ENCODE data around the gene TMOD1. TPM values are rescaled to one million over a fixed set of nuclear protein-coding genes. Genes with fewer than 3 reads are reported as not detected.

Gene TMOD1
- total RNA-seq, 5 donors from 2014 or later (not counting 1 experiment from before 2014, with no cell fraction given): 0.70 to 1.9 (median 1.3) TPM

DNA sequence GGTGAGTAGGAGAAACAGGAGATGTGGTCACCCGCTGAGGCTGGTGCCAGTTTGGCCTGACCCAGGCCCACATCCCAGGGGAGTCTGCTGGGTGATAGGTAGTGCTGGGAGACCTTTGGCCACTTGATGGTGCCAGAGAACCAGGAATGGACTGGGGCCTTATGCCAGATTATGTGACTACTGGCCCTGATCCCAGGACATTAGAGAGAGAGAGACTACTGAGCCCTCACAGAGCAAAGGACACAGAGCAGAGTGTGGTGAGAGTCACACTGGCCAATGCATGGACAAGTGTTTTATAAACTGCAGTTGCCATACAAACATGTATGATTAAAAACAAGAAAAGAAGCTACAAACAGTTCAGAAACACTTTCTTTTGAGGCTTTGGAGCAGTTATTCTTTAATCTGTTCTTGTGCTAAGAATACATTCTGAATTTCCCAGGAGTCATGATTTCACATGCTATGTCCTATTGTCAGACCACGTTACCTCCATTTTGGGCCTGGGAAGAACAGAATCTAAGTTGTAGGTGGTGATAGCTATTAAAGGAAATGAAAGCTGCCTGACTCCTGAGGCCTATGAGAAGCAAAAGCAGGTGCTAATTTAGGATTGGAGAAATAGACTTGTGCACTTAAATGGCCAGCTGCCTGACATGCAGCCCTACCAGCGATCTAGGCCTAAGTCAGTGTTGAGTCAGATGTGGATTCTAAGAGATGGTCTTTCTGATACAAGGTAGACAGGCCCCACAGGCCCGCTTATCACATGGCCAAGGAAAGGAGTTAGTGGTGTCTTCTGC is 32.6 kb upstream of the TMOD1 start:
- H3K36me3 ChIP-seq (ENCODE audit: control insufficient read depth in 2 of 2, extremely low read depth in 1 of 2, insufficient read depth in 1 of 2, low read length in 1 of 2): peaks cover 0 to 23% of the 10 kb centered on the region in 2 donors
- no peaks in the 10 kb centered on the region for H3K4me1 ChIP-seq (ENCODE audit: control insufficient read depth in 1 of 2, extremely low read depth in 1 of 2, insufficient read depth in 2 of 2, low read length in 2 of 2)
- Mint-ChIP-seq H3K4me1 (no peaks in the 10 kb centered on the region), H3K36me3 (peaks cover 65% of the 10 kb centered on the region), H3K4me3 (no peak overlapping the region), H3K27me3 (no peaks in the 10 kb centered on the region), H3K9me3 (no peaks in the 10 kb centered on the region), H3K27ac (no peak overlapping the region)
- ChIA-PET POLR2A (no interaction called here), CTCF (interaction anchor here (0.6 to 2.9 kb wide), 9 partner anchors 89 to 222 kb away, joined by 3 to 23 read pairs (median 4); no protein-coding TSS in a partner anchor)
- peak in 2 of 4 experiments; percentile 34 to 43 for ATAC-seq (replicated peaks in 1 of 4)
- no peak overlapping the region for H3K4me3 ChIP-seq (ENCODE audit: control insufficient read depth in 1 of 2, extremely low read depth in 1 of 2, low read length in 1 of 2)
- peak in 25 of 35 experiments; percentile 1 to 52 (median 14) for DNase-seq
- H3K27me3 ChIP-seq (replicated peaks in 1 of 2; ENCODE audit: control insufficient read depth in 2 of 2, extremely low read depth in 1 of 2, insufficient read depth in 2 of 2, low read length in 1 of 2): no peaks in the 10 kb centered on the region
- no peaks in the 10 kb centered on the region for H3K9me3 ChIP-seq
- H3K27ac ChIP-seq (ENCODE audit: low read length): no peak overlapping the region
- 97% methylated on average over 4 of the region's 4 CpGs for WGBS (ENCODE audit: insufficient coverage)

DNA sequence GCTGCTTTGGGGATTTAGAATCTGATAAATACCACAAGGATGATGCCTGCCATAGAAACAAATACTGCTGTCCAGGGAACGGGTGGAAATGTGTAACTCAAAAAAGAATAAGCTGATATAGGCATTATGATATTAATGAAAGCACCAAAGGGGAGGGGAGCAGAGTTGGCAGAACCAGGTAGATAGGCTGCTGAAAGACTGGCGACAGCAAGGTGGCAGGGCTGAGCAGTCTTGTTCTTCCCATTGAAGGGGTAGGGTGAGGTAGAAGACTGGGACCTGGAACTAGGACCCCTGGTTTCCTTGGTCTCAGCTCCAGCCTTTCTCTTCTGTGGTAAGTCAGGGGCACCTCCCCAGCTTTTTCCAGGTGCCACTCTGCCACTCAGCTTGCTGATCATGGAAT is 31.4 kb upstream of the TMOD1 start:
- Mint-ChIP-seq H3K36me3 (peaks cover 70% of the 10 kb centered on the region), H3K9me3 (no peaks in the 10 kb centered on the region), H3K4me3 (no peak overlapping the region), H3K27me3 (no peaks in the 10 kb centered on the region), H3K4me1 (no peaks in the 10 kb centered on the region), H3K27ac (no peak overlapping the region)
- ATAC-seq (replicated peaks in 1 of 4): no peak
- Histone ChIP-seq H3K4me1 (ENCODE audit: control insufficient read depth in 1 of 2, extremely low read depth in 1 of 2, insufficient read depth in 2 of 2, low read length in 2 of 2) (no peaks in the 10 kb centered on the region), H3K4me3 (ENCODE audit: control insufficient read depth in 1 of 2, extremely low read depth in 1 of 2, low read length in 1 of 2) (no peak overlapping the region), H3K27me3 (replicated peaks in 1 of 2; ENCODE audit: control insufficient read depth in 2 of 2, extremely low read depth in 1 of 2, insufficient read depth in 2 of 2, low read length in 1 of 2) (no peaks in the 10 kb centered on the region), H3K36me3 (ENCODE audit: control insufficient read depth in 2 of 2, extremely low read depth in 1 of 2, insufficient read depth in 1 of 2, low read length in 1 of 2) (peaks cover 8 to 30% of the 10 kb centered on the region in 2 donors), H3K27ac (ENCODE audit: low read length) (no peak overlapping the region), H3K9me3 (no peaks in the 10 kb centered on the region)
- ChIA-PET POLR2A (no interaction called here), CTCF (no interaction called here)
- WGBS (ENCODE audit: insufficient coverage): 86% methylated on average over 2 of the region's 2 CpGs
- DNase-seq: no peak

DNA sequence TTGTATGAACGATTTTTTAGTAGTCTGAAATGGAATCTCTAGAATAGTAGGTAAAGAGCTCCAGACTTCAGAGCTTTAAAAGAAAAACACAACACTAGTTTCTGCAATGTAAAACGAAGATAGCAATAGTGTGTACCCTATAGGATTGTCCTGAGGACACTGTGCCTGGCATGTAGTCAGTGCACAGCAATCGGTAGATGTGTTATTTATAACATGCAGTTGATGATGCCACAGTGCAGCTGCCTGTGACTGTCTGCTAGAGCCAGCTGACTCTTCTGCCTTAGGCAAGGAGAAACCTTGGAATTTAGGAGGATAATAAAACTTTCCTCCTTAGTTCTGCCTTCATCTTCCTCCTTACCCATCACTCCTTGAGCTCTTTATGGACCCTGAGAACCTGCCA is 27.7 kb upstream of the TMOD1 start:
- no peak overlapping the region for H3K27ac Mint-ChIP-seq
- DNase-seq (no peak), ATAC-seq (replicated peaks in 1 of 4) (no peak)
- no peak overlapping the region for H3K4me3 Mint-ChIP-seq
- H3K36me3 ChIP-seq (ENCODE audit: control insufficient read depth in 2 of 2, extremely low read depth in 1 of 2, insufficient read depth in 1 of 2, low read length in 1 of 2): peaks cover 8 to 26% of the 10 kb centered on the region in 2 donors
- no peaks in the 10 kb centered on the region for H3K4me1 Mint-ChIP-seq
- ChIA-PET POLR2A (interaction anchor here in 1 of 2 donors (0.6 kb wide), 1 partner anchor 50 kb away, joined by 3 read pairs; no protein-coding TSS in a partner anchor), CTCF (interaction anchor here in 1 of 2 donors (0.6 kb wide), 1 partner anchor 140 kb away, joined by 3 read pairs; no protein-coding TSS in a partner anchor)
- no peaks in the 10 kb centered on the region for H3K9me3 Mint-ChIP-seq
- no peaks in the 10 kb centered on the region for H3K4me1 ChIP-seq (ENCODE audit: control insufficient read depth in 1 of 2, extremely low read depth in 1 of 2, insufficient read depth in 2 of 2, low read length in 2 of 2)
- H3K27me3 ChIP-seq (replicated peaks in 1 of 2; ENCODE audit: control insufficient read depth in 2 of 2, extremely low read depth in 1 of 2, insufficient read depth in 2 of 2, low read length in 1 of 2): no peaks in the 10 kb centered on the region
- no peaks in the 10 kb centered on the region for H3K9me3 ChIP-seq
- peaks cover 60% of the 10 kb centered on the region for H3K36me3 Mint-ChIP-seq
- no peak overlapping the region for H3K27ac ChIP-seq (ENCODE audit: low read length)
- no peaks in the 10 kb centered on the region for H3K27me3 Mint-ChIP-seq
- 100% methylated on average over 1 of the region's 3 CpGs for WGBS (ENCODE audit: insufficient coverage)
- H3K4me3 ChIP-seq (ENCODE audit: control insufficient read depth in 1 of 2, extremely low read depth in 1 of 2, low read length in 1 of 2): no peak overlapping the region

DNA sequence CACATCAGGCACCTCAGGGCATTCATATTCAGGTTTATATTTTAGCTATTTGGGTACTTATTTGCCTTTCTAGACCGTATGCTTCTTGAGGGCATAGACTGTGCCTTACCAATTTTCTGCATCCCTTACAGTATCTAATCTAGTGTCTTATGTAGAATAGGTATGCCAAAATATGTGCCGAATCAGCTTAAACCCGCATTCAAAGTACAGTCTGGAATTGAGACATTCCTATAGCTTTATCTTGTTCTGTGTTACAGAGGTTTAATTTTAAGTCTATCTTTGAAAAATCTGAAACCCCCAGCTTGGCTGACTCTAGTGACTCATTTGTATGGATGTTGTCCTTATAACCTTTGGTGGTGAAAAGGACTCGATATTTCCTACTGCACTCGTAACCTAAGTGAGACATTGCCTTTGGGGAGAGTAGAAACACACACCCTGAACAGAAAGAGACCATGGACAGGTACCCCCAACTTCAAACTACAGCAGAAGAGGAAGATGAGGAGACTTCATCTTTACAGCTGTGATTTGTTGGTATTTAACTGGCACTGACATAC is 27.0 kb upstream of the TMOD1 start:
- no peaks in the 10 kb centered on the region for H3K27me3 ChIP-seq (replicated peaks in 1 of 2; ENCODE audit: control insufficient read depth in 2 of 2, extremely low read depth in 1 of 2, insufficient read depth in 2 of 2, low read length in 1 of 2)
- no peaks in the 10 kb centered on the region for H3K4me1 ChIP-seq (ENCODE audit: control insufficient read depth in 1 of 2, extremely low read depth in 1 of 2, insufficient read depth in 2 of 2, low read length in 2 of 2)
- H3K4me1 Mint-ChIP-seq: no peaks in the 10 kb centered on the region
- no peak overlapping the region for H3K27ac ChIP-seq (ENCODE audit: low read length)
- ATAC-seq (replicated peaks in 1 of 4) (no peak), DNase-seq (no peak)
- H3K36me3 ChIP-seq (ENCODE audit: control insufficient read depth in 2 of 2, extremely low read depth in 1 of 2, insufficient read depth in 1 of 2, low read length in 1 of 2): peaks cover 8 to 31% of the 10 kb centered on the region in 2 donors
- no peaks in the 10 kb centered on the region for H3K9me3 ChIP-seq
- no peaks in the 10 kb centered on the region for H3K9me3 Mint-ChIP-seq
- WGBS (ENCODE audit: insufficient coverage): 100% methylated on average over 1 of the region's 5 CpGs
- H3K36me3 Mint-ChIP-seq: peaks cover 62% of the 10 kb centered on the region
- H3K4me3 Mint-ChIP-seq: no peak overlapping the region
- H3K27me3 Mint-ChIP-seq: no peaks in the 10 kb centered on the region
- H3K27ac Mint-ChIP-seq: no peak overlapping the region
- no peak overlapping the region for H3K4me3 ChIP-seq (ENCODE audit: control insufficient read depth in 1 of 2, extremely low read depth in 1 of 2, low read length in 1 of 2)
- ChIA-PET POLR2A (no interaction called here), CTCF (interaction anchor here in 1 of 2 donors (0.6 kb wide), 1 partner anchor 139 kb away, joined by 3 read pairs; no protein-coding TSS in a partner anchor)

DNA sequence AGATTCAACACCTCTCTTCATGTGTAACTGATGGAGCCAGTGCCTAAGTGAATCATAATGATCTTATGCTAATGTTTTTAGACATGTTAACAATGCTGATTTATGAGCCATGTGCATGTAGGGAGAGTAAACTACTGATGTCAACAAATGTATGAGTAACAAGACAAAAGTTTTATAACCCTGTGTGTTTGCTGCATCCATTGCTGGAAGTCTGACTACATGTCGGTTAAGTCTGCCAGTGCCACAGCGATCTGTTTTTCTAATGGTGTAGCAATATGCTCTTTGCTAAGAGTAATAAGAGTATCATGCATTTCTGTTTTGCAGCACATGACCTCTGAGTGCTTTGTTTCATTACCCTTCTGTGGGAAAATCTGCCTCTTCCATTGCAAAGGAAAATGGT is 26.4 kb upstream of the TMOD1 start:
- no peak overlapping the region for H3K27ac ChIP-seq (ENCODE audit: low read length)
- H3K4me1 ChIP-seq (ENCODE audit: control insufficient read depth in 1 of 2, extremely low read depth in 1 of 2, insufficient read depth in 2 of 2, low read length in 2 of 2): no peaks in the 10 kb centered on the region
- Mint-ChIP-seq H3K9me3 (no peaks in the 10 kb centered on the region), H3K36me3 (peaks cover 66% of the 10 kb centered on the region), H3K4me1 (no peaks in the 10 kb centered on the region), H3K4me3 (no peak overlapping the region), H3K27me3 (no peaks in the 10 kb centered on the region), H3K27ac (no peak overlapping the region)
- peaks cover 12 to 34% of the 10 kb centered on the region in 2 donors for H3K36me3 ChIP-seq (ENCODE audit: control insufficient read depth in 2 of 2, extremely low read depth in 1 of 2, insufficient read depth in 1 of 2, low read length in 1 of 2)
- no peak for ATAC-seq (replicated peaks in 1 of 4)
- no peak overlapping the region for H3K4me3 ChIP-seq (ENCODE audit: control insufficient read depth in 1 of 2, extremely low read depth in 1 of 2, low read length in 1 of 2)
- H3K27me3 ChIP-seq (replicated peaks in 1 of 2; ENCODE audit: control insufficient read depth in 2 of 2, extremely low read depth in 1 of 2, insufficient read depth in 2 of 2, low read length in 1 of 2): no peaks in the 10 kb centered on the region
- POLR2A ChIA-PET: no interaction called here
- CTCF ChIA-PET: no interaction called here
- H3K9me3 ChIP-seq: no peaks in the 10 kb centered on the region
- 100% methylated on average over 2 of the region's 2 CpGs for WGBS (ENCODE audit: insufficient coverage)
- no peak for DNase-seq

DNA sequence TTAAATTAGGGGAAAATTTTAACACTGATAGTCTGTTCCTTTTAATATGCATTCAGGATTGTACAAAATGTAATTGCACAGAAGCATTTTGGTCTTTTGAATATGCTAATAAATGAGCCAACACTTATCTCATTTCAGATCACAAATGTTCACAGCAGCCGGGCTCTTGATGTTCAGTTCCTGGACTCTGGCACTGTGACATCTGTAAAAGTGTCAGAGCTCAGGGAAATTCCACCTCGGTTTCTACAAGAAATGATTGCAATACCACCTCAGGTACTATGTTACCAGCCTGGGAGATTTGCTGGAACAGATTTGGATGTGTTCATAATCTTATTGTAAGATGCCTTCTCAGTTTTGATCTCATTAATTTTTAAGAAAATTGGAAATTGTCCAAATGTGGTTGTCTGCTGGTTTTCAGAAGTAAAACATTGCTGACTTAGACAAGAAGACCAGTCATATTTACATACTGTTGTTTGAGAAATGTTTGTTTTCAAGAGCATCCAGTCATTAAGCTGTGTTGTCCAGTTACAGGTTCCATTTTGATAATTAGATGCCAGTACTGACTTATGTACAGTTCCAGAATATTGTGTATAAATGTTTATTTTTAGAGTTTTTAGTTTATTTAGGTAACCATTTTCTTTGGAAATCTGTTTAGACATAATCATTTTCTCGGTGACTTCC is 23.0 kb upstream of the TMOD1 start:
- Mint-ChIP-seq H3K9me3 (peaks cover 0 to 4% (median 3%) of the 10 kb centered on the region in 3 donors), H3K4me3 (no peak overlapping the region), H3K27me3 (no peaks in the 10 kb centered on the region), H3K36me3 (peaks cover 75% of the 10 kb centered on the region), H3K4me1 (no peaks in the 10 kb centered on the region), H3K27ac (no peak overlapping the region)
- ChIA-PET CTCF (no interaction called here), POLR2A (no interaction called here)
- H3K27ac ChIP-seq (ENCODE audit: low read length): no peak overlapping the region
- no peaks in the 10 kb centered on the region for H3K27me3 ChIP-seq (replicated peaks in 1 of 2; ENCODE audit: control insufficient read depth in 2 of 2, extremely low read depth in 1 of 2, insufficient read depth in 2 of 2, low read length in 1 of 2)
- no peak for ATAC-seq (replicated peaks in 1 of 4)
- no CpG with 5 or more reads among the region's 3 CpGs for WGBS (ENCODE audit: insufficient coverage)
- H3K4me3 ChIP-seq (ENCODE audit: control insufficient read depth in 1 of 2, extremely low read depth in 1 of 2, low read length in 1 of 2): no peak overlapping the region
- peaks cover 15 to 52% of the 10 kb centered on the region in 2 donors for H3K36me3 ChIP-seq (ENCODE audit: control insufficient read depth in 2 of 2, extremely low read depth in 1 of 2, insufficient read depth in 1 of 2, low read length in 1 of 2)
- no peaks in the 10 kb centered on the region for H3K4me1 ChIP-seq (ENCODE audit: control insufficient read depth in 1 of 2, extremely low read depth in 1 of 2, insufficient read depth in 2 of 2, low read length in 2 of 2)
- no peaks in the 10 kb centered on the region for H3K9me3 ChIP-seq
- DNase-seq: no peak
